Midbrain (tissue), 1 donor: ENCODE measurements around the gene PFDN4.

Experiments used
- DNase-seq: peaks from one replicate; lab custom pipeline; 2025; lab: John Stamatoyannopoulos, UW

The PFDN4 gene, protein sequence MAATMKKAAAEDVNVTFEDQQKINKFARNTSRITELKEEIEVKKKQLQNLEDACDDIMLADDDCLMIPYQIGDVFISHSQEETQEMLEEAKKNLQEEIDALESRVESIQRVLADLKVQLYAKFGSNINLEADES

DNA sequence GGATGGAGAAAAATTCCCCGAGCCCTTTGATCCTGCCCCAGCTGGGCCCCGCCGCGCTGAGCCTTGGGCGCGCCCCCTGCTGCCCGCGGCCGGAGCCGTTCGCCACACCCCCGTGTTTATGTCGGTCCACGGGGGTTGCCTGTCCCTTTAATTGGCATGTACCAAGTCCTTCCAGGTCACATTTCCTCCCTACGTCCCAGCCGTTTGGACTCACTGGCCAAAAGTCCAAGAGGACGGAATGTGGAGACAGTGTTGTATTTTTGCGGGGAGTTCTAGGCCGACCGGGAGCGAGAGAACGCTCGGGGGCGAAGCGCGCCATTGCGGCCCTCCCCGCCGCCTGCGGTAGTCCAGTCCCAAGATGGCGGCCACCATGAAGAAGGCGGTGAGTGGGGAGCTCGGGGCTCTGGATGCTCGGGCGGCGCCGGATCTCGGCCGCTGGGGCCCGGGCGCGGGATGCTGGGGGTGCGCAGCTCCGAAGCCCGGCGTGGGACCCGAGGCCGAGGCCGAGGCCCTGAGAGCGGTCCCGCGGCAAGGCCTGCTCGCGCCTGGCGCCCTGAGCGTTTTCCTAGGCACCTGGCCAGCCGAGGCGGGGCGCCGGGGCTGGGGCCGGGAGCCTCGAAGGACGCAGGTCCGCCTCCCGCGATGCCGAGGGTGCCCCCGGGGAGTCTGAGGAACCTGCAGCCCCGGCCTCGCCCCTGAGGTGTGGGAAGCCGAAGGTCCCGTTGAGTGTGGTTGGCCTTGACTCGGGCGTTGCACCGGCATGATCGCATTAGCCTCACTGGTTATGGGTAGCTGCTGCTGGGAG lies at the start of gene PFDN4:
Gene PFDN4 (plus strand): TSS at position 345 of the 805 bp plus-strand sequence. CDS start 14 bp downstream, at position 359.
- DNase-seq = peak; percentile 81

DNA sequence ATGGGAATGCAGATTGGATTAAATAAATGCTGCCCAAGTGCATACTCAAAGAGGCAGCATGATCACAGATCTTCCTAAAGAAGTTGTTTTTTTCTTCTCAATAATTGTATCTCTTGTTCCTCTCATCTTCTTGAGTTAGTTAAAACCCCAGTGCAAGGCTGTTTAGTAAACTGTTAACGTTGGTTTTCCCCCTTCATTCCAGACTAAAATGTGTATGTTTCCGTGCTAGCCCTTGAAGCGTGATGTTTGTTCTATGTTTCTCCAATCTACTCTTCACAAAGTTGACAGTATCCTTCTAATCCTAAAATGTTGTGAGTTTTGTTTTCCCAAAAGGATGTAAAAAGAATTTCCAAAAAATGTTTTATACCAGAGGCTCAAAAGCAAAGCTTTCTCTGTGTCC lies 49.7 kb upstream of the PFDN4 start:
- DNase-seq = no peak

DNA sequence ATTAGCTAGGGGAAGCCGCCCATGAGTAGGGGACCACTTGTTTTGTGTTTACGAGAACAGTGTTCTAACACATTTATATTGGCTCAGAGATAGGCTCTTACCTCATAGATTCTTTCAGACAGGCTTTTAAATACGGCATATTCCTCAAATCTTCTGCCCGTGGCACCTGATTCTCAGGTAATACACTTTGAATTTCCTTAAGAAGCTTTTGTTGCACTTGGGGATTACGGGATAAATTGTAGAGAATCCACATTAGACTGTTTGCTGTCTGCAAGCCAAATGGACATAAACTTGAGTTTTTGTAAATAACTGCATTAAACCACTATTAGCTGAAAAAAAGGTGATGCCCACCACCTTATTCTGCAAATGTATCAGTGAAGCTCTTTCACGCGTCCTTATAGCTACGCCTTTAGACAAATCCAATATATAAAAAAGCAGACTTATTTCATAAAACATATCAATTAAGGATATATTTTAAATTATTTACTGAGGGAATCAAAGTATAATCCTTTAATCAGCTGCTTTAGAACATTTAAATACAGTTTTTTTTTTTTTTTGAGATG lies 49.0 kb upstream of the PFDN4 start:
- no peak for DNase-seq

DNA sequence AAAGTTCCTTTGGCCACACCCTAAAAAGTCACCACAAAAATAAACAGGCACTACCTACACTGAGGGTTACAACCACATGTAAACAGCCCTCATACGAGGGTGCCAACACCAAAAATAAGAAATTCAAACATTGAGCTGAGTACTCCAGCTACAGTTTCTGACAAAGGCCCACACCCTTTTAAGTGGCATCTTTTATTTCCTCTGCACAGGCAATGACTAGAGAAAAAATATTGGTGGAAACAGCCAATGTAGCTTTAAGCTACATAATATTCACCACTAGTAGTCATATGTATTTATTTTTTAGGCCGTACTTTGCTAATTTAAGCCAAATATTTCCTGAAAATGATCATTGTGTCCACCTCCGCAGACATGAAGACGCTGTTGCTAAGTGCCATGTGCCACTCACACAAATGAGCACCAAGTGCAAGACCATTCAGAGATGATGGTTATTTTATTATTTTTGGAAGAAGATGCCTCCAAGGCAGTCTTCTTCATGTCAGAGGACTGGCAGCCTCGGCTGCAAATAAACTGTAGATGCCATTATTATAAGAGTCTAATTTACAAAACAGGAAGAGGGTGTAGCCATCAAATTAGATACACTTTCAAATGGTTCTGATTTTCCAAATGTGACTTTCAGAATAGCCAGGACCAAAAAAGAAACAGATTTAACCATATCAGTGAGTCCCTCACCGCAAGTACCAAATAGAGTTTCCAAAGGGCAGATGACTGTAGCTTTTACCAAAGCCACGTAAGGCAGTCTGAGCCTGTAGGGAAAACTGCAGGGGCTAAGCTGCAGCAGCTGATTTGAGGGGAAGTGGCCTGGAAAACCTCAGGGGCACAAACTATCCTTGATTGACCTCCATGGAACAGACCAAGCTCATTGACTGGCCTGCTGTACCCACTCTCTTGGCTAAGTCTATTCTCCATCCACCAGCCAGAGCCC lies 47.6 kb upstream of the PFDN4 start:
- no peak for DNase-seq

DNA sequence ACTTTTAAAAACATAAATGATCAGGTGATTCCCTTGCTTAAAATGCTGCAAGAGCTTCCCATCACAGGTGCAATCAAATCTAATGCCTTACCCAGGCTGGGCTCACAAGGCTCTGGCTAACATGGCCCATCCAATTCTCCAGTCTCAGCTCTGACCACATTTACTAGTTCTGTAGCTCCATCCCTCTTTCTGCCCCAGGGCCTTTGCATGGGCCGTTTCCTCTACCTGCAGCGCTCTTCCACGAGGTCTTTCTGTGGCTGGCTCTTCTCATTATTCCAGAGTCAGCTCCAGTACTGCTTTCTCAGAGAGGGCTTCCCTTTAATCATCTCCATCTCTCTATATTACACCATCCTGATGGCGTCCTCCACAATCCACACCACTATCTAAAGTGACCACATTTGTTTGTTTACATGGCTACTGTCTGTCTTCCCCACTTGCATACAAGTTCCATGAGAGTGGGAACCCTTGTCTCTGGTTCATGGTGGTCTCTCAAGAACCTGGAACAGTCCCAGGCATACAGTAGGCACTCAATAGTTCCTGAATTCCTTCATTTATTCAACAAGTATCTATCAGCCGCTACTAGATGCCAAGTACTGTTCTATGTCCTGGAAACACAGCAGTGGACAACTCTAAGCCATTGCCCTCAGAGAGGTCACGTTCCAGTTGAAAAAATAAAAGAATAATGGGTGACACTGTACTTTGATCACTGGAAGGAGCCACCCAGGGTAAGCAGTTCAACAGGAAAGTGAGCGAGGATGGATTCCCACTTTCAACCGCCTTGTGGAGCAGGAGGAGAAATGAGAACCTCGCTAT lies 46.7 kb upstream of the PFDN4 start:
- DNase-seq = no peak

DNA sequence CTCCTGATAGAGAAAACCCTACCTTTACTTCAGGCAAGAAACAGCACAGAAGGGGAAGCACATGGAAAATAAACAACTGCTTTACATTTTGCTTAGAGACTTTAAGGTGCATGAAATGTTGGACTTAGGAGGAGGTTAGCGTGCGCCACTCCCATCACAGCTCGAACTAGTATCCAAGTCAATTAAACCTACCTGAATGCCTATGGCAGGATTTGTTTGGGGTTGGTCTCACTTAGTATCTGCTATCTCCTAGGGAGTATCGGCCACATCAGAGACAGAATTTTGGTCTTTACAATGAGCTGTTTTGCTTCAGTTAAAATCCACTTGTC lies 46.1 kb upstream of the PFDN4 start:
- DNase-seq = no peak

DNA sequence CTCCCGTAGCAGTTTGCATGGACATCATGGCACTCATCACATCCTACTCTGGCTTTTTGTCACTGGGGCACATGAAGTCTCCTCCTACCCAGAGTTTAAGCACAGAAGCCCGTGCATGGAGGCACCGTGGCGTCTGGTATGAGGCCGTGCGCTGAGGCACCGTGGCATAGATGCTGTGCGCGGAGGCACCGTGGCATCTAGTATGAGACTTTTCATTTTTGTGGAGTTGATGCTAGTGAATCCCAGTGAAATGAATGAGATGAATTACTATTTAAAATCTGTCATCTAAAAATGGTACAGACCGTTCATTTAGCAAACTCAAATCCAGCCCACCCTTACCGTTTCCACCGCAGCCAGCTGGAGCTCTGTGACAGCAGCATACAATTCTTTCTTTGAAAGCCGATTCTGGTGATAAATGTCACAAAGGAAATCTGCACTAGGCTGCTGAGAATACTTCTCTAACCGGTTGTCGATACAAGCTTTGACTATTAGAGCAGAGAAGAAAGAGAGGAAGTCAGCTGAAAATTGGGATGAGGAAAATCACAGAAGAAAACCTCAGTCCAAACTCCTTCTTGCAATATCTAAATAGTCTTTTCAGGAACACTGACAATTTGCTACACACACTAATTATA lies 45.4 kb upstream of the PFDN4 start:
- no peak for DNase-seq

DNA sequence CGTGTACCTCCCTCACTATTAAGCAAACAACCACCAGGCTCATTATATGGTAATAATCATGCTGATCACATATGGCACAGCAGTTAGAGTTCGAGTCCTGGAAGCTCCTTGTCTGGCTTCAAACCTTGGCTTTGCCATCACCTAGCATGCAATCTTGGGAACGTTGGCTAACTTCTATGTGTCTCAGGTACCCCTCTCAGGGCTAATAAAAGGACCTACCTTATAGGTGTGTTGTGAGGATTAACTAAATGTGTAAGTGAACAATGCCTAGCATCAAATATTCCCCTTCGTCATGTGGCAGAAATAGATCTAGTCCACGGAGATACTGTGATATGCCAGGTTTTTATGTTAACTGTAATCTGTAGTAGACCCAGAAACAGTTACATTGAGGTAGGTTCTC lies 44.5 kb upstream of the PFDN4 start:
- no peak for DNase-seq

DNA sequence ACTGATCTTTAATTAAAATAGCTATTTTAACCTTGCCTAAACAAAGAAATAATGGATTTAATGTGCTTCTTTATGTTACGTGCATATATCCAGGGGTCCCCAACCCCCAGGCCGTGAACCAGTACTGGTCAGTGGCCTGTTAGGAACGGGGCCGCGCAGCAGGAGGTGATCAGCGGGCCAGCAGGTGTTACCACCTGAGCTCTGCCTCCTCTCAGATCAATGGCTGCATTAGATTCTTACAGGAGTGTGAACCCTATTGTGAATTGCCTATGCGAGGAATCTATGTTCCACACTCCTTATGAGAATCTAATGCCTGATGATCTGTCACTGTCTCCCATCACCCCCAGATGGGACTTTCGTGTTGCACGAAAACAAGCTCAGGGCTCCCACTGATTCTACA lies 42.9 kb upstream of the PFDN4 start:
- no peak for DNase-seq

DNA sequence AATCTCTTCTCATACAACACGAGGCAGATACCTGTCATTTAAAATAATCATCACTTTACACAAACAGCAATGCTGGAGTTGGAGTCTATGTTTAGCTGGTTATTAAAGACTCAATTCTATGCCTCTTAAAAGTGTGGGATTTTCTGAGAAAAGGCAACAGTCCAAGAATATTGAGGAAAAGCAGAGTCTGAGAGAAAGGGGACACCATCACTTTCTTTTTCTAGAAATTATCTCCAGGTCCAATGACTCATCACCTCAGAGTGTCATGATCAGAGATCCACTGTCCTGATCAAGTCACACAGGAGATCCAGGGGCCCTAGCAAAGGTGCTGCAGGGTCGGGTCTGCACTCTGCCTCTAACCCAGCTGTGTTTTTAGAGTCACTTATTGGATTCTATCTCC lies 42.1 kb upstream of the PFDN4 start:
- no peak for DNase-seq

DNA sequence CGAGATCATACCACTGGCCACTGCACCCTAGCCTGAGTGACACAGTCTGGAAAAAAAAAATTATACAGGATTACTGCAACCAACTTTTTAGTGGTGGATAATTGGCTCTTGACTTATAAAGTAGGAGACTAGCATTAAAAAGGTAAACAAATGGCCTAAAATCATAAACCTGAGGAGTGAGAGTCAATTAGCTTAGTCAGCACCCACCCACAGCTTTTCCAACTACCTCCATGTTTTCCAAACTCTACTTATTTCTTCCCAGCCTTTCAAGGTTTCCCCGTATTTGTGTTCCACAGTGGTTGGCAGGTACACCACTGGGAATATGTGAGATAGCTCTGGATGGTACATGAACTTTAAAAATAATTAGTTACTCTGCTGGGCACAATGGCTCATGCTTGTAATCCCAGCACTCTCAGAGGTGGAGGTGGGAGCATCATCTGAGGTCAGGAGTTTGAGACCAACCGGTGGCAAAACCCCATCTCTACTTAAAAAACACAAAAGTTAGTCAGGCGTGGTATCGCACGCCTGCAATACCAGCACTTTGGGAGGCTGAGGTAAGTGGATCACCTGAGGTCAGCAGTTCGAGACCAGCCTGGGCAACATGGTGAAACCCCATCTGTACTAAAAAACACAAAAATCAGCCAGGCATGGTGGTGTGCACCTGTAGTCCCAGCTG lies 40.8 kb upstream of the PFDN4 start:
- DNase-seq = no peak

DNA sequence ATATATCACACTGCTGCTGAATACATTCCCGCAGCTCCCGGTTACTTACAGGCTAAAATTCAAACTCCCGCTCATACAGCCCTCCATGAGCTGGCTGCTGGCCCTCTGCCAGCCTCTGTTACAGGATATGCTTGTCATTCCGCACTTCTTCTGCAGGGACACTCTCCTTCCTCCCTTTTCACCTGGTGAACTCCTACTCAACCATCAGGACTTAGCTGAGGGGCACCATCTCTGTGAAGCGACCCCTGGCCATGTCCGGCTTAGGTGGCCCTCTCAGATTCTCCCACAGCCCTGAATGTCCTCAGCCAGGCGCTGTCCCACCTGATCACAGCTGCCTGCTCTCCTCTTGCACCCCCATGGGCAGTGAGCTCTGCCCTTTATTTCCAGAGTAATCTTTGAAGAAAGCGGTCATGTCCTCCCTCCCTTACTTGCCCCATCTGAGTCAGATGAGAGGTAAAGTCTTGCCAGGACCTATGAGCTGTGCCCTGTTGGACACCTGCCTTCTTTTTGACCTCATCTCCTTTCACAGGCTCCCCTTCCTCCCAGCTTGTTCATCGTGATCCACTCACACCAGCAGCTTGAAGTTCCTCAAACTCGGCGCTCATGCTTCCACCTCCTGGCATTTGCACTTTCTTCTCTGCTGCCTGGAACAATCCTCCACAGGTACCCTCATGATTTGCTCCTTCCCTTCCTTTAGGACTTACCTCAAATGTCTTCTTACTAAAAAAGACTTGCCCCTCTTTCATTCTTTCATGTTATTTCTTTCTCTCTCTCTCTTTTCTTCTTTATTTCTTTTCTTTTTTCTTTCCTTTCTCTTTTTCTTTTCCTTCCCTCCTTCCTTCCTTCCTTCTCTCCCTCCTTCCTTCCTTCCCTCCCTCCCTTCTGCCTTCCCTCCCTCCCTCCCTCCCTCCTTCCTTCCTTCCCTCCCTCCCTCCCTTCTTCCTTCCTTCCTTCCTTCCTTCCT lies 39.7 kb upstream of the PFDN4 start:
- DNase-seq = no peak

DNA sequence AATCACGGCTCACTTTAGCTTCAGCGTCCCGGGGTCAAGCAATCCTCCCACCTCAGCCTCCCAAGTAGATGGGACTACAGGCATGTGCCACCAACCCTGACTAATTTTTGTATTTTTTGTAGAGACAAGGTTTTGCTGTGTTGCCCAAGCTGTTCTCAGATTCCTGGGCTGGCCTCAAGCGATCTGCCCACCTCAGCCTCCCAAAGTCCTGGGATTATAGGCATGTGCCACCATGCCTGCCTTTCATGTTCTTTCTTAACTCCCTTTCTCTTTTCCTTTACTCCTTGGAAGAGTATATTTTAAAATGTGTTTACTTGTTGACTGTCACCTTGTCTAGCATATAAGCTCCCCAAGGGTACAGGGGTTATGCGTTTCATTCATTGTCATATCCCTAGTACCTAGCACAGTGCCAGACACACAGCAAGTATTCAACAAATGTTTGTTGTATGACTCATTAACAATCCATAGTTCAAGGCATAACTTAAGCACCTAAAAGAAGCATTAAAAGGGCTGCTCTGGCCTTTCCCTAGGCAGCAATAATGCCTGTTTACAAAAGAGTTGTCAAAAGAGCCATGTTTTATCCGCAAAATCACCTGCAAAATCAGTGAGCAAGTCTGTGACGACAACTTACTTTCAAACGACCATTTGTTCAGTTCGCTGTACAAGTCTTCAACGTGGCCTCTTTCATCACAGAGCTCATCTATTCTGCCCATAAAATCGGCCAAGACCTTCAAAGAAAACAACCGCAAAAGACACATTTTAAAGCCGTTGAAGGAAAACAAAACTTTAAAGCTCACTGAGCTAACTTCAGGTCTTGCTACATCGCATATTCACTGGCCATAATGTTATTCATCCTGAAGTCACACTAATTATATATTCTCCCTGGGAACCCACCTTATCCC lies 38.7 kb upstream of the PFDN4 start:
- no peak for DNase-seq

DNA sequence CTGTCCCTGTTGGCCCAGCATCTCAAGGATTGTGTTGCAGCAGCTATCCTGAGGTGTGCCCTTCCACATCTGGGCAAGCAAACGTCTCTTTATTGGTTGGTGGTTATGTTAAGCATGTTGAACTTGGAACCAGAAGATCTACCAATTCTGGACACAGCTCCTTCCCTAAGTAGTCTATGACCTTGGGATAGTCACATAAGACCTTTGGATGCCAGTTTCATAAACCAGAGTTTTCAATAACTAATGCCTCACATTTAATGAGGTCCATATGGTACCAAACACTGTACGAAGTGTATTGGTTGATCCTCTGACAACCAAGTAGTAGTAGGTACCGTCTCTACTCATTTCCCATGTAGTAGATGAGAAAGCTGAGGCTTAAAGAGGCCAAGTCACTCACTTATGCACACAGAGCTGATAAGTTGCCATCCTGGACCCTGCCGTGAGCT lies 37.8 kb upstream of the PFDN4 start:
- DNase-seq = no peak

DNA sequence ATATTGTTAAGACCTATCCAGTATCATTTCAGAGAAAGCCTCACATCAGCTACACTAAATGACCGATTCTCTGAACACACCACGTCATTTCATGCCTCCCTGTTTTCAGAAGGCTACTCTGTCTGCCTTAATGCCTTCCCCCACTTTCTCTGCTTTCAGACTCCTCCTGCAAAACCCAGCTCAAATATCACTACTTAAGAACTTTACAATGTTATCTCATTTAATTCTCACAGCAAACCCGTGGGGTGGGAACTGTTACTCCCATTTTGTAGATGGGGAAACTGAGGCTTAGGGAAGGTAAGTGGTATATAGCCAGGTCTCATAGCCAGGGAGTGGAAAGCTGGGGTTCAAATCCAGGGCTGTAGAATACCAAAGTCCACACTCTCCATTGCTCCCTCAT lies 36.9 kb upstream of the PFDN4 start:
- DNase-seq = no peak

DNA sequence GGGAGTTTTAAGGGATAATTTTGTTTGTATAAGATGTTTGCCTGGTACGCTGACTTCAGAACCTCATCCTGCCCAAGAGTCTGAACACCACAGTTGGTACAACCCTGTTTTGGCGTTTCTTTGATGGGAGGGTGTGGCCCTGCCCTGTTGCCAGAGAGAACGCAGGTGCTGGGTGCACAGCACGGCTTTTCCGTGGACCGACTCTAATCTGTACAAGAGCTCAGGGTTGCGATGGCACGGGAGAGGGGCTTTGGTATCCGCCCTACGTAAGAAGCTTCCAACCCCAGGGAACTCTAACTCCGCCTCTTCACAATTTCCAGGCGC lies 35.4 kb upstream of the PFDN4 start:
- DNase-seq = no peak

DNA sequence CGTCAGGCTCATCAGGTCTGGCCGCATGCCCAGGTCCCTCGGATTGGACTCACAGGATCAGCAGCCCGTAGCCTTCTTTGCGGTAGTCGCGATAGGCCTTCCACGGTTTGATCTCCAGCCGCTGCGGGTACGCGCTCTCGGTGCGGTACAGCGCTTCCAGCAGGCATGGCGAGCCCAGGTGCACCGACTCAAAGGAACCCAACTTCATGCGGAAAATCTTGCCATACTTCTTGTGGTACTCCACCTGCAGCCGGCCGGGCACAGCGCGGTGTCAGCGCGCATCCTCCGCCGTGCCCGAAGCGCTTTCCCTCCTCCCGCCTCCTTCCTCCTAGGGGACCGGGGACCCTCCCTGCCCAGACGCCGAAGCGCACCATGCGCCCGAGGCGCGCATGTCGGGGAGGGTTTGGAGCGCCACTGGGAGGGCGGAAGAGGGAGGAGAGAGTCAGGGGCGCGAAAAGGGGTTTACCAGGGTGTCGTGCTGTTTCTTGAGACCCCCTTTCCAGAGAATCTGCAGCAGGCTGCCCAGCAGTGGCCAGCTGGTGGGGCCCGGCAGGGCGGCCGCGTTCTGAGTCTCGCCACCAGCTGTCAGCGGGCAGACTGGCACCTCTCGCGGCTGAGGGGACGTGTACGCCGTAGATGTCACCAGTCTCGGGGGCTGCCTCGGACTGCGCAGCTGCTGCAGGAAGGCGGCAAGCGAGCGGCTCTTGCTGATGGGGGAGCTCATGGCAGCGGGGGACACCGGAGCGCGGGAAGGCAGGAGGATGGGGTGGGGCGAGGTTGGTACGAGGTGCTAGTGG lies 34.8 kb upstream of the PFDN4 start:
- DNase-seq = no peak
